ENCODE data around the gene MEIOB. TPM values are rescaled to one million over a fixed set of nuclear protein-coding genes. Genes with fewer than 3 reads are reported as not detected.

MEIOB gene
- total RNA-seq, 1 experiment from 2014 or later, result not detected

DNA sequence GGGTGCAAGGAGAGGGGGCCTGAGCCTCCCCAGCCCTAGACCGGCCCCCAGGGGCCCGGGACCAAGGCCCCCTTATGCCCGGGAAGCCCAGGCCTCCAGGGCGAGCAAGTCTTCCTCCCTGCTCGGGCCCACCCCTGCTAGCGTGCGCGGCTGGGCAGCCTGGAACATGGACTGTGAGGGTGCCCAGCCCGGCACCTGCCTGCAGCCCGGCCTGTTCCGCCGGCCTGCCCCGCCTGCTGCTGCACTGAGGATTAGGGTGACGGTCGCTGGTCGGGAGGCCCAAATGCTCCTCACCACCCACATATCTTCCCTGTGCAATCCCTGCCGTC is 40.2 kb upstream of the MEIOB start:
- no peaks in the 10 kb centered on the region for H3K36me3 ChIP-seq (ENCODE audit: low read depth)
- no peak overlapping the region for H3K4me2 ChIP-seq
- TF ChIP-seq, protein P1, sequence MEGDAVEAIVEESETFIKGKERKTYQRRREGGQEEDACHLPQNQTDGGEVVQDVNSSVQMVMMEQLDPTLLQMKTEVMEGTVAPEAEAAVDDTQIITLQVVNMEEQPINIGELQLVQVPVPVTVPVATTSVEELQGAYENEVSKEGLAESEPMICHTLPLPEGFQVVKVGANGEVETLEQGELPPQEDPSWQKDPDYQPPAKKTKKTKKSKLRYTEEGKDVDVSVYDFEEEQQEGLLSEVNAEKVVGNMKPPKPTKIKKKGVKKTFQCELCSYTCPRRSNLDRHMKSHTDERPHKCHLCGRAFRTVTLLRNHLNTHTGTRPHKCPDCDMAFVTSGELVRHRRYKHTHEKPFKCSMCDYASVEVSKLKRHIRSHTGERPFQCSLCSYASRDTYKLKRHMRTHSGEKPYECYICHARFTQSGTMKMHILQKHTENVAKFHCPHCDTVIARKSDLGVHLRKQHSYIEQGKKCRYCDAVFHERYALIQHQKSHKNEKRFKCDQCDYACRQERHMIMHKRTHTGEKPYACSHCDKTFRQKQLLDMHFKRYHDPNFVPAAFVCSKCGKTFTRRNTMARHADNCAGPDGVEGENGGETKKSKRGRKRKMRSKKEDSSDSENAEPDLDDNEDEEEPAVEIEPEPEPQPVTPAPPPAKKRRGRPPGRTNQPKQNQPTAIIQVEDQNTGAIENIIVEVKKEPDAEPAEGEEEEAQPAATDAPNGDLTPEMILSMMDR (conservative IDR thresholded peaks at IDR 0.05), result no peak
- TF ChIP-seq EZH2 (IDR thresholded peaks at IDR 0.05; ENCODE audit: low read depth), result no peak
- no peak overlapping the region for H3K27ac ChIP-seq
- no TSS peak for BruUV-seq (replicated peaks)
- no peaks in the 10 kb centered on the region for H3K9me2 ChIP-seq (ENCODE audit: insufficient read depth)
- no peak overlapping the region for H2AFZ ChIP-seq
- POLR2A ChIA-PET (ENCODE audit: unreplicated experiment), result no interaction called here
- no peak overlapping the region for H3K4me3 ChIP-seq
- H3K79me2 ChIP-seq (ENCODE audit: low read depth), result no peaks in the 10 kb centered on the region
- no peaks in the 10 kb centered on the region for H4K20me1 ChIP-seq (ENCODE audit: insufficient read depth)
- H3F3A ChIP-seq (ENCODE audit: insufficient read depth, low read depth), result peaks cover 3% of the 10 kb centered on the region; the same call in 1 of the 2 replicates
- no peaks in the 10 kb centered on the region for H3K9me3 ChIP-seq (ENCODE audit: insufficient read depth, low read depth)
- CTCF ChIA-PET, result no interaction called here
- 0 out of 2 replicates have a peak, but pooled peaks cover 5% of the 10 kb centered on the region for H3K27me3 ChIP-seq (ENCODE audit: insufficient read depth, low read depth)
- DNase-seq, result no peak
- intact Hi-C loops (cut with micrococcal nuclease; ENCODE audit: unreplicated experiment), result loop anchor here (5.0 kb wide), 1 partner anchor 40 kb away; the partner anchor contains the start of gene MEIOB
- peaks cover 34% of the 10 kb centered on the region for H3K4me1 ChIP-seq (replicated peaks; ENCODE audit: insufficient read depth)

DNA sequence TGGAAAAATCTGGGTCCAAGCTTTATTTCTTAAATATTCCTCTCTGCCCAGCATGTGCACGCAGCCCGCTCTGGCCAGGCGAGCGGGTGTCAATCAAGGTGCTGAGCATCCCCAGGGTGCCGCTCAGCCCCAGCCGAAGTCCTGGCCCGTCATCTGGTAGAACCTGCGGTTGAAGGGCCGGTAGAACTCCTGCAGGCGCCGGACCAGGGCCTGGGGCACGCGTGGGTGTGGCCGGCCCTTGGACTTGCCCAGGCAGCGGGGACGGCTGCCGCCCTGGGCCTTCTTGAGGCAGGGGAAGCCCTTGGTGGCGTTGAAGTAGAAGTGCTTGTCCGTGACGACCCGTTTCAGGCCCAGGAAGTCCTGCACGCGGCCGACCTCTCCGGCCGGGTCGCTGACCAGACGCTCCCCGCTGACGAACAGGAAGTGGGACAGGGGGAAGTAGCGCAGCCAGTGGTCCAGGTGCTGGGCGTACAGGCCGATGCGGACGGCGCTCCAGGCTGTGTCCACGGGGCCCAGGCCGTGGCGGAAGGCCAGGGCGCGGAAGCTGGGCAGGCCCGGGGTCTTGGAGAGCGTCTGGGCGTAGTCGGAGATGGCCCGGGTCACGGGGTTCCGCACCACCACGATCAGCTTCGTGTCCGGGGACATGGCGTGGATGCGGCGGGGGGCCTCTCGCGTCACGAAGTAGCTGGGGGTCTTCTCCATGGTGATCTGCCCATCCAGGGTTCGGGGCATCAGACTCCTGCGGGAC is 39.7 kb upstream of the MEIOB start:
- intact Hi-C loops (cut with micrococcal nuclease; ENCODE audit: unreplicated experiment), result loop anchor here (5.0 kb wide), 1 partner anchor 39 kb away; the partner anchor contains the start of gene MEIOB

DNA sequence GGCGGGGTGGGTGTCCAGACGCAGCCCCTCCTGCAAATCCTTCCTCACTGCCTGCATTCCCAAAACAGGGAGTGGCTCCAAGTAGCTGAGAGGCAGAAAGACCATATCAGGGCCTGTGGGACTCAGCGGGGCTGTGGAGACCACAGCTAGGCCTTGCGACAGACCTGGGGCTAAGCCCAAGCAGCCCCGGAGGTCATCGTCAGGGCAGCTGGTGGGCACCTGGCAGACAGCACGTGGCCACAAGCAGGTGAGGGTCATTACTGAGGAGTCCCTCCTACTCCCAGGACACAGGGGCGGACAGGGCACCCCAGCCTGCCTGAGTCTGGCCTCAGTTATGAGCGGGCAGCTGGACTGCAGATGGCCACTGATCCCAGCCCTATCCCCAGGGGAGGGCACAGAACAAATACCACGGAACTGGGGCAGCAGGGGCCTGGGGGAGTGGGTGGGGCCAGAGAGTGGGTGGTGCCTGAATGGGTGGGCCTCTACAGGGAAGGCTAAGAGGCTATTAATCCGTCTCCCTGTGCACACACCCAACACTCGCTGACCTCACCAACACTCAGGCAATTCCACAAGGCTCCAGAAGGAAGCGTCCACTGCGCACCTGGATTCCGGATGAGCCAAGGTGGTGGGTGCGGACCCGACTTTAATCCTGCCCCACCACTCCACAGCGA is 37.7 kb upstream of the MEIOB start:
- Histone ChIP-seq H3K9me2 (ENCODE audit: insufficient read depth) (no peaks in the 10 kb centered on the region), H3K36me3 (ENCODE audit: low read depth) (no peaks in the 10 kb centered on the region), H3F3A (ENCODE audit: insufficient read depth, low read depth) (peaks cover 3% of the 10 kb centered on the region; the same call in 1 of the 2 replicates), H3K27me3 (ENCODE audit: insufficient read depth, low read depth) (peaks cover 2% of the 10 kb centered on the region; the same call in 1 of the 2 replicates), H4K20me1 (ENCODE audit: insufficient read depth) (no peaks in the 10 kb centered on the region), H3K4me3 (no peak overlapping the region), H3K4me1 (replicated peaks; ENCODE audit: insufficient read depth) (peaks cover 35% of the 10 kb centered on the region), H3K9me3 (ENCODE audit: insufficient read depth, low read depth) (no peaks in the 10 kb centered on the region), H3K27ac (no peak overlapping the region), H3K79me2 (ENCODE audit: low read depth) (no peaks in the 10 kb centered on the region), H3K4me2 (0 out of 2 replicates have a peak overlapping the region, but pooled peaks have one; percentile 15), H2AFZ (no peak overlapping the region)
- no TSS peak for BruUV-seq (replicated peaks)
- TF ChIP-seq, protein P1 (conservative IDR thresholded peaks at IDR 0.05), result no peak
- no peak for TF ChIP-seq EZH2 (IDR thresholded peaks at IDR 0.05; ENCODE audit: low read depth)
- intact Hi-C loops (cut with micrococcal nuclease; ENCODE audit: unreplicated experiment), result loop anchor here (5.0 kb wide), 1 partner anchor 37 kb away; the partner anchor contains the start of gene MEIOB
- POLR2A ChIA-PET (ENCODE audit: unreplicated experiment), result interaction anchor here (0.5 kb wide), 1 partner anchor 130 kb away, joined by 3 read pairs; no protein-coding TSS in a partner anchor
- CTCF ChIA-PET, result no interaction called here
- DNase-seq, result peak in 1 of 2 experiments; percentile 41

More for the DNA sequence above, 39.7 kb upstream of the MEIOB start:
- H3K4me1 ChIP-seq (replicated peaks; ENCODE audit: insufficient read depth), result peaks cover 34% of the 10 kb centered on the region
- TF ChIP-seq, protein P1 (conservative IDR thresholded peaks at IDR 0.05), result no peak
- no peak for TF ChIP-seq EZH2 (IDR thresholded peaks at IDR 0.05; ENCODE audit: low read depth)
- no peaks in the 10 kb centered on the region for H4K20me1 ChIP-seq (ENCODE audit: insufficient read depth)
- H3F3A ChIP-seq (ENCODE audit: insufficient read depth, low read depth), result peaks cover 3% of the 10 kb centered on the region; the same call in 1 of the 2 replicates
- no peak overlapping the region for H3K4me3 ChIP-seq
- H3K27ac ChIP-seq, result no peak overlapping the region
- no peak for DNase-seq
- H2AFZ ChIP-seq, result no peak overlapping the region
- no TSS peak for BruUV-seq (replicated peaks)
- CTCF ChIA-PET, result no interaction called here
- 0 out of 2 replicates have a peak, but pooled peaks cover 1% of the 10 kb centered on the region for H3K27me3 ChIP-seq (ENCODE audit: insufficient read depth, low read depth)
- no peaks in the 10 kb centered on the region for H3K36me3 ChIP-seq (ENCODE audit: low read depth)
- POLR2A ChIA-PET (ENCODE audit: unreplicated experiment), result no interaction called here
- H3K9me2 ChIP-seq (ENCODE audit: insufficient read depth), result no peaks in the 10 kb centered on the region
- no peak overlapping the region for H3K4me2 ChIP-seq
- H3K79me2 ChIP-seq (ENCODE audit: low read depth), result no peaks in the 10 kb centered on the region
- no peaks in the 10 kb centered on the region for H3K9me3 ChIP-seq (ENCODE audit: insufficient read depth, low read depth)
